Stomach (tissue), 4 donors: Measurements from ENCODE around the gene ZNF444.

Source experiments
- POLR2A ChIP-seq, 4 donors: fragments of 450-650 bp; IDR thresholded peaks; one replicate each; pipeline ENCODE4 v1.6.1; 2016; ENCODE audit warnings: antibody characterized with exemption in 4 of 4, control low read depth in 2 of 4, mild to moderate bottlenecking in 1 of 4, moderate library complexity in 1 of 4
- TF ChIP-seq, protein P1 (sequence below), 7 experiments: fragments of 450-650 bp in 4 of 7; fragments of 200-600 bp in 3 of 7; sonication (generic) in 3 of 7; IDR thresholded peaks; one replicate each; pipeline ENCODE4 v1.5.1; 2016 to 2019; ENCODE audit warnings: antibody characterized with exemption in 7 of 7, control low read depth in 2 of 7, mild to moderate bottlenecking in 1 of 7

DNA sequence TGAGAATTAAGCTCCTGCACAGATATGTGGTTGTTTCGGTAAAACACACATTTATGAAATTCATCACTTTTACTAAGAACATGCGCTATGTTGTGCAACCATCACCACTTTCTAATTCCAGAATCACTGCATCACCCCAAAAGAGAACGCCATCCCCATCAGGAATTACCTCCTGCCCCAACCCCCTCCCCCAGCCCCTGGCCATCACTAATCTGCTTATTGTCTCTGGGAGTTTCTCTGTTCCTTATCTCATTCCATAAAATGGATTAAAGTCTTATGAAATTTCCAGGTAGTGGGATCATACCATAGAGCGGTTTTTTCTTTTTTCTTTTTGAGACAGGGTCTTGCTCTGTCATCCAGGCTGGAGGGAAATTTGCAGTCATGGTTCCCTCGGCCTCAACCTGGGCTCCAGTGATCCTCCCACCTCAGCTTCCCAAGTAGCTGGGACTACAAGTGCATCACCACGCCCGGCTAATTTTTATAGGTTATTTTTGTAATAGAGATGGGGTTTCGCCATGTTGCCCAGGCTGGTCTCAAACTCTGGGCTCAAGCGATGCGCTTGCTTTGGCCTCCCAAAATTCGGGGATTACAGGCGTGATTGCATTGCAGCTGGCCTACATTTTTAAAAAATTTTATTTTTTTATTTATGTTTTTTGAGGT is 53.0 kb downstream of the ZNF444 start:
- TF ChIP-seq POLR2A (IDR thresholded peaks at IDR 0.05): no peak
- TF ChIP-seq, protein P1, sequence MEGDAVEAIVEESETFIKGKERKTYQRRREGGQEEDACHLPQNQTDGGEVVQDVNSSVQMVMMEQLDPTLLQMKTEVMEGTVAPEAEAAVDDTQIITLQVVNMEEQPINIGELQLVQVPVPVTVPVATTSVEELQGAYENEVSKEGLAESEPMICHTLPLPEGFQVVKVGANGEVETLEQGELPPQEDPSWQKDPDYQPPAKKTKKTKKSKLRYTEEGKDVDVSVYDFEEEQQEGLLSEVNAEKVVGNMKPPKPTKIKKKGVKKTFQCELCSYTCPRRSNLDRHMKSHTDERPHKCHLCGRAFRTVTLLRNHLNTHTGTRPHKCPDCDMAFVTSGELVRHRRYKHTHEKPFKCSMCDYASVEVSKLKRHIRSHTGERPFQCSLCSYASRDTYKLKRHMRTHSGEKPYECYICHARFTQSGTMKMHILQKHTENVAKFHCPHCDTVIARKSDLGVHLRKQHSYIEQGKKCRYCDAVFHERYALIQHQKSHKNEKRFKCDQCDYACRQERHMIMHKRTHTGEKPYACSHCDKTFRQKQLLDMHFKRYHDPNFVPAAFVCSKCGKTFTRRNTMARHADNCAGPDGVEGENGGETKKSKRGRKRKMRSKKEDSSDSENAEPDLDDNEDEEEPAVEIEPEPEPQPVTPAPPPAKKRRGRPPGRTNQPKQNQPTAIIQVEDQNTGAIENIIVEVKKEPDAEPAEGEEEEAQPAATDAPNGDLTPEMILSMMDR (IDR thresholded peaks at IDR 0.05): no peak
